ENCODE results near the gene FBLN7. TPM values are rescaled to one million over a fixed set of nuclear protein-coding genes. Genes with fewer than 3 reads are reported as not detected.

FBLN7 gene
- total RNA-seq, 2 experiments from 2014 or later: 7.4 to 7.9 TPM

DNA sequence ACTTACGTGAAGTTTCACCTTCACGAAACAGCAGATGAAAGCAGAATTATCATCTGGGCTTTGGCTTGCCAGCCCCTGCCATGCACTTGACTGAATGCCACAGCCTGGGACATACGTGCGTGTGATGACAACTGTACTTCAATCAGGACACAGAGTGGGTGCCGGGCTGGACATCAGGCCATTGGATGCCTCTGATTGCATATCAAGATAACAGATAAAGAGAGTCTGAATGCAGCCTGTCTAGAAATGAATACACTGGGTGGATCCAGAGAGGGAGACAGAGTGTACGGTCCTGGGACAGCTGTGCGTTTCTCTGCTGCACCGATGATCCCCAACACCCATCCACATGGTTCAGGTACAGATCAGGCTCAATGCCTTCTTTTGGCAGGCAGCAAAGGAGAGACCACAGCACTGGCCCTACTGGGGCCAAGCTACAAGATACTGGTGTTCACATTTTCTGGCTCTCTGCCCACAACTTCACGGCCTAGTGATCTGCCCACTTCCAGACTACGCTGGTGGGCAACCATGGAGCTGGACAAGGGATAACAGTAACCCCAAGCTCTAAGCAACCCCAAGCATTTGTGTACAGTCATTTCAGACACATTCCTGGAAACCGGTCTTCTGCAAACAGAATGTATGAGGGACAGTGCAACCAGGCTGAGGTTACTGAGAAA, 35.6 kb downstream of the FBLN7 start:
- intact Hi-C loops (cut with micrococcal nuclease): no loop called here

DNA sequence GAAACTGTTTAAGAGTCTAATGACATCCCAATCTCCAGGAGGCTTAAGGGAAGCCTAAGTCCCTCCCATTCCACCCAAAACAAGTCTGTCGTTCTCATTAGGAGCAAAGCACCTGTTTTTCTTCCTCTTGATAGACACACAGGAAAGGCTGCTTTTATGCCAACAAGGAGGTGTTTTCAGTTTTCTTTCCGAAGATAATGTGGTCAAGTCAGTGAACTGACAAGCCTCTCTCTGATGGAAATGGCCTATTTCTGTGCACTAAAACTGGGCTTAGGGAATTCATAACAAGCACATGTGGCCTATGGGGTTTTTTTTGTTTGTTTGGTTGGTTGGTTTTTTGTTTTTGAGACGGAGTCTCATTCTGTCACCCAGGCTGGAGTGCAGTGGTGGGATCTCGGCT, 36.2 kb downstream of the FBLN7 start:
- peaks cover 3% of the 10 kb centered on the region for H3K4me1 Mint-ChIP-seq (ENCODE audit: low read depth)
- CTCF ChIA-PET: no interaction called here
- H3K27ac Mint-ChIP-seq: no peak overlapping the region

More for the DNA sequence above, 35.6 kb downstream of the FBLN7 start:
- Mint-ChIP-seq H3K4me1 (ENCODE audit: low read depth) (peaks cover 4% of the 10 kb centered on the region), H3K27me3 (no peaks in the 10 kb centered on the region), H3K36me3 (ENCODE audit: low read depth) (no peaks in the 10 kb centered on the region), H3K9me3 (no peaks in the 10 kb centered on the region), H3K4me3 (no peak overlapping the region), H3K27ac (no peak overlapping the region)
- CTCF ChIA-PET: no interaction called here
- POLR2A ChIA-PET: interaction anchor here (1.1 kb wide), 2 partner anchors 11 to 21 kb away, joined by 3 to 4 read pairs; no protein-coding TSS in a partner anchor
- no peak for DNase-seq
- no peak for ATAC-seq
- TF ChIP-seq, protein P1, sequence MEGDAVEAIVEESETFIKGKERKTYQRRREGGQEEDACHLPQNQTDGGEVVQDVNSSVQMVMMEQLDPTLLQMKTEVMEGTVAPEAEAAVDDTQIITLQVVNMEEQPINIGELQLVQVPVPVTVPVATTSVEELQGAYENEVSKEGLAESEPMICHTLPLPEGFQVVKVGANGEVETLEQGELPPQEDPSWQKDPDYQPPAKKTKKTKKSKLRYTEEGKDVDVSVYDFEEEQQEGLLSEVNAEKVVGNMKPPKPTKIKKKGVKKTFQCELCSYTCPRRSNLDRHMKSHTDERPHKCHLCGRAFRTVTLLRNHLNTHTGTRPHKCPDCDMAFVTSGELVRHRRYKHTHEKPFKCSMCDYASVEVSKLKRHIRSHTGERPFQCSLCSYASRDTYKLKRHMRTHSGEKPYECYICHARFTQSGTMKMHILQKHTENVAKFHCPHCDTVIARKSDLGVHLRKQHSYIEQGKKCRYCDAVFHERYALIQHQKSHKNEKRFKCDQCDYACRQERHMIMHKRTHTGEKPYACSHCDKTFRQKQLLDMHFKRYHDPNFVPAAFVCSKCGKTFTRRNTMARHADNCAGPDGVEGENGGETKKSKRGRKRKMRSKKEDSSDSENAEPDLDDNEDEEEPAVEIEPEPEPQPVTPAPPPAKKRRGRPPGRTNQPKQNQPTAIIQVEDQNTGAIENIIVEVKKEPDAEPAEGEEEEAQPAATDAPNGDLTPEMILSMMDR (IDR thresholded peaks at IDR 0.05): no peak

DNA sequence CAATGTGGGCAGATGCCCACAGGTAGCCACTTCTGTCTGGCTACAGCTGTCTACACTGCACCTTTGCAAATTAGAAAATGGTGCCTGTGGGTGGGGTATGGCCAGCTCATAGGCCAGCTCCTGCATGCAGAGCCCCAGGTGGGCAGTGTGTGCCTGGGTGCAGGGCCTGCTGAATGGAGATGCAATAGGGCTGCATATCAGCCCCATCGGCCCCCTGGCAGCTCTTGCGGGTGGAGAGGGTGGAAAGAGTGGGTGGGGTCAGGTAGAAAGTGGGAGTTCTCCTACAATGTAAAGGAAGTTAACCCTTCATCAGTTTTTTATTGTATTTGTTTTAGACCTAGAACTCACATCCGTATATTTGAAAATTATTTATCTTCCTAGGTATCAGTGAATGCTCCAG, 37.1 kb downstream of the FBLN7 start:
- DNase-seq (no peak), ATAC-seq (no peak)
- Mint-ChIP-seq H3K36me3 (ENCODE audit: low read depth) (no peaks in the 10 kb centered on the region), H3K9me3 (no peaks in the 10 kb centered on the region), H3K27ac (no peak overlapping the region), H3K27me3 (peaks cover 2% of the 10 kb centered on the region), H3K4me3 (no peak overlapping the region), H3K4me1 (ENCODE audit: low read depth) (peaks cover 3% of the 10 kb centered on the region)
- TF ChIP-seq, protein P1 (IDR thresholded peaks at IDR 0.05): no peak
- ChIA-PET CTCF (no interaction called here), POLR2A (interaction anchor here (0.6 kb wide), 1 partner anchor 30 kb away, joined by 3 read pairs; no protein-coding TSS in a partner anchor)
- intact Hi-C loops (cut with micrococcal nuclease): no loop called here

More for the DNA sequence above, 36.2 kb downstream of the FBLN7 start:
- POLR2A ChIA-PET: interaction anchor here (1.1 kb wide), 1 partner anchor 22 kb away, joined by 3 read pairs; no protein-coding TSS in a partner anchor
- Mint-ChIP-seq H3K36me3 (ENCODE audit: low read depth) (no peaks in the 10 kb centered on the region), H3K27me3 (no peaks in the 10 kb centered on the region), H3K9me3 (no peaks in the 10 kb centered on the region), H3K4me3 (no peak overlapping the region)
- DNase-seq (no peak), ATAC-seq (no peak)
- TF ChIP-seq, protein P1 (IDR thresholded peaks at IDR 0.05): no peak
- intact Hi-C loops (cut with micrococcal nuclease): no loop called here

DNA sequence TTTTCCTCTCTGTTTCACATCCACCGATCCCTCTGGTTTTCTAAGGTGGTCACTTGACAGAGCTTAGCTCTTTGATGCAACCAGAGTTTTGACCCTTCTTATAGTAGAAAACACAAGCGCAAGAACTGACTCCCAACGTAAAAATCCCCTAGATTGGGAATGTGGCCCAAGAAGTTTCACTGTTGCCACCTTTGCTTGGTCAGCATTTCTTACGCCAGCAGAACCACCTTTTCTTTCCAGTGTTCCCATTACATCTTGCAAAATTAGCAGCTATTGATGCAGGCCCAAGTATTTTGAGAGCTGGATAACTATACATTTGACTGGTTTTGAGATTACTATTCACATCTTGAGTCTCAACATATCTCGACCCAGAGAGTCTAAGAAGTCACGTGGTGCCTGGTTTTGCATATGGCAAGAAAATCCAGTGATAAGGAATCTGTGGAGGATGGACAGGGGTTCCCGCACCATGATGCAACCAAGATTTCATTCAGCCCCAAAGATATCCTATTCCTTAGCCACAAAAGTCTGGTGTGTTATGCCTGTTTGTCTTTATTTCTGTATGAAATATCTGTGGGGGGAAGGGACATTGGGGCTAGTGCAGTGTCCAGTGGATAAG, 37.9 kb downstream of the FBLN7 start:
- ATAC-seq (no peak), DNase-seq (no peak)
- H3K36me3 Mint-ChIP-seq (ENCODE audit: low read depth): peaks cover 1% of the 10 kb centered on the region
- no peak overlapping the region for H3K27ac Mint-ChIP-seq
- ChIA-PET CTCF (no interaction called here), POLR2A (no interaction called here)
- H3K27me3 Mint-ChIP-seq: peaks cover 3% of the 10 kb centered on the region
- H3K9me3 Mint-ChIP-seq: no peaks in the 10 kb centered on the region
- peaks cover 3% of the 10 kb centered on the region for H3K4me1 Mint-ChIP-seq (ENCODE audit: low read depth)
- TF ChIP-seq, protein P1 (IDR thresholded peaks at IDR 0.05): no peak
- intact Hi-C loops (cut with micrococcal nuclease): no loop called here
- no peak overlapping the region for H3K4me3 Mint-ChIP-seq
